ENCODE results near the gene P4HA1. TPM values are rescaled to one million over a fixed set of nuclear protein-coding genes. Genes with fewer than 3 reads are reported as not detected.

The P4HA1 gene
- polyA plus RNA-seq, 3 donors from 2014 or later, result 16.9 to 26.5 (median 21.1) TPM

Other genes with a start within 250 kb of the P4HA1 start
- gene OIT3, start 203.1 kb downstream of the P4HA1 start, polyA plus RNA-seq, result not detected
- gene PLA2G12B, start 142.1 kb downstream of the P4HA1 start, polyA plus RNA-seq, result not detected
- gene NUDT13, start 13.6 kb upstream of the P4HA1 start, polyA plus RNA-seq, result 1 to 10 TPM in 1 of 3 donors, under 1 TPM in 1, not detected in 1; 0.77 to 1.2 TPM
- gene ECD, start 71.1 kb upstream of the P4HA1 start, polyA plus RNA-seq, result 10 to 100 TPM; 26.3 to 41.8 (median 30.3) TPM
- gene FAM149B1, start 71.3 kb upstream of the P4HA1 start, polyA plus RNA-seq, result 1 to 10 TPM; 4.0 to 4.9 (median 4.5) TPM
- 10 to 100 TPM; 26.4 to 27.6 (median 26.9) TPM for gene DNAJC9, start 150.4 kb upstream of the P4HA1 start, polyA plus RNA-seq
- gene MRPS16, start 155.8 kb upstream of the P4HA1 start, polyA plus RNA-seq, result 100 to 1,000 TPM in 1 of 3 donors, 10 to 100 TPM in 2; 74.2 to 102 (median 98.9) TPM